ENCODE data around the gene WNK1. TPM values are rescaled to one million over a fixed set of nuclear protein-coding genes. Genes with fewer than 3 reads are reported as not detected.
A peak's percentile ranks its signal among the peaks of the same experiment; 100 is the strongest.

WNK1 gene
- total RNA-seq, 4 donors from 2014 or later: 168 to 223 (median 204) TPM

- Histone ChIP-seq H3K4me1 (peaks cover 35% of the 10 kb centered on the region in 2 donors), H3K27me3 (no peaks in the 10 kb centered on the region), H3K4me3 (peak overlapping the region in 1 of 4 donors; percentile 6), H3K36me3 (peaks cover 0 to 5% of the 10 kb centered on the region in 2 donors), H3K9me3 (no peaks in the 10 kb centered on the region), H3K27ac (peak overlapping the region; percentile 78 to 97 (median 83))
- DNase-seq (peak; percentile 55 to 75), ATAC-seq (peak; percentile 99)
- intact Hi-C loops (cut with DNase I; ENCODE audit: low total_unique reads) (loop anchor here (10.0 kb wide), 1 partner anchor 662 kb away; no protein-coding TSS in a partner anchor), in situ Hi-C loops (cut with MboI; ENCODE audit: low sequenced_read_pairs in 4 of 4) (no loop called here)
- TF ChIP-seq POLR2A (IDR thresholded peaks at IDR 0.05) (no peak), CTCF (IDR thresholded peaks at IDR 0.05 in 4 of 5, conservative IDR thresholded peaks at IDR 0.05 in 1 of 5) (no peak)
Measured at GRCh38 chr12:943051-943450, 190.7 kb downstream of the WNK1 start.

GRCh38 chr12:944211-944610 is 191.8 kb downstream of the WNK1 start:
- TF ChIP-seq CTCF (IDR thresholded peaks at IDR 0.05 in 4 of 5, conservative IDR thresholded peaks at IDR 0.05 in 1 of 5) (no peak), POLR2A (IDR thresholded peaks at IDR 0.05) (no peak)
- no peak for ATAC-seq
- in situ Hi-C loops (cut with MboI; ENCODE audit: low sequenced_read_pairs in 4 of 4): no loop called here
- no peak for DNase-seq
- no peaks in the 10 kb centered on the region for H3K27me3 ChIP-seq
- no peaks in the 10 kb centered on the region for H3K9me3 ChIP-seq
- no peak overlapping the region for H3K4me3 ChIP-seq
- peaks cover 0 to 5% of the 10 kb centered on the region in 2 donors for H3K36me3 ChIP-seq
- peak overlapping the region; percentile 78 to 97 (median 83) for H3K27ac ChIP-seq
- peaks cover 39 to 46% of the 10 kb centered on the region in 2 donors for H3K4me1 ChIP-seq
- intact Hi-C loops (cut with DNase I; ENCODE audit: low total_unique reads): loop anchor here (10.0 kb wide), 1 partner anchor 661 kb away; no protein-coding TSS in a partner anchor

GRCh38 chr12:946212-946611 is 193.8 kb downstream of the WNK1 start:
- H3K4me3 ChIP-seq: no peak overlapping the region
- intact Hi-C loops (cut with DNase I; ENCODE audit: low total_unique reads) (loop anchor here (10.0 kb wide), 1 partner anchor 659 kb away; no protein-coding TSS in a partner anchor), in situ Hi-C loops (cut with MboI; ENCODE audit: low sequenced_read_pairs in 4 of 4) (loop anchor here in 1 of 4 donors (5.0 kb wide), 1 partner anchor 124 kb away; no protein-coding TSS in a partner anchor)
- ATAC-seq (no peak), DNase-seq (no peak)
- peaks cover 39 to 46% of the 10 kb centered on the region in 2 donors for H3K4me1 ChIP-seq
- H3K36me3 ChIP-seq: no peaks in the 10 kb centered on the region
- H3K9me3 ChIP-seq: no peaks in the 10 kb centered on the region
- H3K27ac ChIP-seq: peak overlapping the region in 3 of 4 donors; percentile 41 to 97 (median 41)
- TF ChIP-seq CTCF (IDR thresholded peaks at IDR 0.05 in 4 of 5, conservative IDR thresholded peaks at IDR 0.05 in 1 of 5): no peak
- no peak for TF ChIP-seq POLR2A (IDR thresholded peaks at IDR 0.05)
- no peaks in the 10 kb centered on the region for H3K27me3 ChIP-seq

DNA sequence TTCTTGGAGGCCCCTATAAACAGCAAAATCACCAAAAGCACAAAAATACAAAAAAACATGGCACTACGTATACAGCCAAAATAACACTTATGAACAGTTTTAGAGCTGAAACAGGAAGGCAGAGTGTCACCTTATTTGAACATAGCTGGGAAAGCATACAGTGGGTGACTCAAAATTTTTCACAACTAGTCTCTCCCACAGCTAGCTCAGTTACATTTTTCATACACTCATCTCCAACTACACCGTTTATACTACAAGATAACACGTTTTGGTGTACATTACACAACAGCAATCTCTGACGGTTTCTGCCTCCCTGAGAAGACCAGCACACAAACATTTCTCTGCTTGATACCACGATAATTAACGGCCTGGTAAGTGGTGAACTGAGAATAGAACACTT is 194.3 kb downstream of the WNK1 start:
- no peak for ATAC-seq

More for the DNA sequence above, 194.3 kb downstream of the WNK1 start:
- Histone ChIP-seq H3K4me1 (peaks cover 39 to 44% of the 10 kb centered on the region in 2 donors), H3K27me3 (no peaks in the 10 kb centered on the region), H3K27ac (peak overlapping the region in 3 of 4 donors; percentile 41 to 97 (median 41)), H3K9me3 (no peaks in the 10 kb centered on the region), H3K4me3 (no peak overlapping the region), H3K36me3 (no peaks in the 10 kb centered on the region)
- in situ Hi-C loops (cut with MboI; ENCODE audit: low sequenced_read_pairs in 4 of 4): loop anchor here in 1 of 4 donors (5.0 kb wide), 1 partner anchor 124 kb away; no protein-coding TSS in a partner anchor
- DNase-seq: no peak
- TF ChIP-seq POLR2A (IDR thresholded peaks at IDR 0.05) (no peak), CTCF (IDR thresholded peaks at IDR 0.05 in 4 of 5, conservative IDR thresholded peaks at IDR 0.05 in 1 of 5) (no peak)
- intact Hi-C loops (cut with DNase I; ENCODE audit: low total_unique reads): loop anchor here (10.0 kb wide), 1 partner anchor 658 kb away; no protein-coding TSS in a partner anchor

All from gastrocnemius medialis (tissue), 4 donors.